ENCODE data around the gene RELA. TPM values are rescaled to one million over a fixed set of nuclear protein-coding genes. Genes with fewer than 3 reads are reported as not detected.
"Not testable (repeated sequence)": the region's sequence is repeated elsewhere in the genome, so short reads cannot be mapped to it uniquely, and the experiment has no call there.

RELA gene
- total and polyA plus RNA-seq, 8 donors: 29.8 to 46.6 (median 35.4) TPM

DNA sequence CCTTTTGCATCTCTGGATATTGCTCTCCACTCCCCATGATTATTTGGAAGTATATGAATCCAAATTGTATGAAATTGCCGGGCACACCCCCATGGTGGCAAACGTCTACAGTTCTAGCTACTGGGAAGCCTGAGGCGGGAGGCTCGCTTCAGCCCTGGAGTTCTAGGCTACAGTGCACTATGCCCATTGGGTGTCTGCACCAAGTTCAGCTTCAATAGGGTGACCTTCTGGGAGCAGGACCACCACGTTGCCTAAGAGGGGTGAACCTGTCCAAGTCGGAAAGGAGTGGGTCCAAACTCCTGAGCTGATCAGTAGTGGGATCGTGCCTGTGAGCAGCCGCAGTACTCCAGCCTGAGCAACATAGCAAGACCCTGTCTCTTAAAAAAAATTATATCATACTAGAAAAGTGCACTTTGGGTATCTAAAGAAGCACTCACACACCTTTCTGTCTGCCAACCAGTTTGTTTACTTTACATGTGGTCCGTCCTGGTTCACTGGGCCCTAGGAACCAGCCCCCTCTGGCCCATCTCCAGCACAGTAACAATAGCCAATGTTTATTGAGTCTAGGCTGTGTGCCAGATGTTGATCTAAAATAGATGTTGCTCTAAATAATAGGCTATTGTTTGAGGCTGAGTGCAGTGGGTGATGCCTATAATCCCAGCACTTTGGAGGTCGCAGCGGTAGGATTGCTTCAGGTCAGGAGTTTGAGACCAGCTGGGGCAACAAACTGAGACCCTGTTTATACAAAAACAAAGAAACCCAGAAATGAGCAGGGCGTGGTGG, 32.9 kb upstream of the RELA start:
- no peak for TF ChIP-seq CTCF (IDR thresholded peaks at IDR 0.05)
- ATAC-seq: peak; percentile 45 to 92 (median 86)
- Histone ChIP-seq H3K27me3 (no peaks in the 10 kb centered on the region), H3K9me3 (no peaks in the 10 kb centered on the region), H3K4me1 (peaks cover 0 to 7% (median 6%) of the 10 kb centered on the region in 3 donors), H3K4me3 (no peak overlapping the region), H3K36me3 (no peaks in the 10 kb centered on the region), H3K27ac (peak overlapping the region in 2 of 4 donors; percentile 12 to 39)
- FAIRE-seq: no peak
- intact Hi-C loops (cut with DNase I): no loop called here
- peak; percentile 69 to 77 (median 70) for DNase-seq
- whole genome bisulfite sequencing, 2 donors: 53 to 61% methylated on average over 12 of the region's 12 CpGs

DNA sequence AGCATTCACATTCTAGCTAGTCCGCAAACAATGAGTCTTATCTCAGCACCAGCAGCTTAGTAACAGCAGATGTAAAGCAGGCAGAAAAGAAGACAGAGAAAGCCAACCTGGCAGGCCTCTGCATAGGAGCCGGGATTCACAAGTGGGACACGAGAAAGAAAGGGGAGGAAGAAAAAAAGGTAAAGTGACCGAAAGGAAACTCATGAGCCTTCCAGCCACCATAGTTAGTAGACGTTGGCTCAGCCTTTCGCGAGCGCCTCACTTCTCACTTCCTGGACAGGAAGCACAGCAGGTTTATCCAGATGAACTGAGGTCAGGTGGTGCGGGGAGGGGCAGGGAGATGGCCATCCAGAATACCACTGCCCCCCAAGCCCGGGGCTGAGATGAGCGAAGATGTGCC, 29.7 kb upstream of the RELA start:
- no peak for FAIRE-seq
- 62 to 70% methylated on average over 11 of the region's 11 CpGs for WGBS, 2 donors
- ATAC-seq: peak in 2 of 4 donors; percentile 27 to 35
- peaks cover 0 to 7% (median 6%) of the 10 kb centered on the region in 3 donors for H3K4me1 ChIP-seq
- H3K4me3 ChIP-seq: no peak overlapping the region
- H3K36me3 ChIP-seq: no peaks in the 10 kb centered on the region
- H3K27ac ChIP-seq: no peak overlapping the region
- no peaks in the 10 kb centered on the region for H3K27me3 ChIP-seq
- no peak for DNase-seq
- no peaks in the 10 kb centered on the region for H3K9me3 ChIP-seq
- intact Hi-C loops (cut with DNase I): no loop called here
- no peak for TF ChIP-seq CTCF (IDR thresholded peaks at IDR 0.05)

GRCh38 chr11:65691847-65692246, 29.1 kb upstream of the RELA start:
- WGBS, 2 donors: 85 to 96% methylated on average over 8 of the region's 8 CpGs
- intact Hi-C loops (cut with DNase I); H3K27ac ChIP-seq: not testable (repeated sequence)

DNA sequence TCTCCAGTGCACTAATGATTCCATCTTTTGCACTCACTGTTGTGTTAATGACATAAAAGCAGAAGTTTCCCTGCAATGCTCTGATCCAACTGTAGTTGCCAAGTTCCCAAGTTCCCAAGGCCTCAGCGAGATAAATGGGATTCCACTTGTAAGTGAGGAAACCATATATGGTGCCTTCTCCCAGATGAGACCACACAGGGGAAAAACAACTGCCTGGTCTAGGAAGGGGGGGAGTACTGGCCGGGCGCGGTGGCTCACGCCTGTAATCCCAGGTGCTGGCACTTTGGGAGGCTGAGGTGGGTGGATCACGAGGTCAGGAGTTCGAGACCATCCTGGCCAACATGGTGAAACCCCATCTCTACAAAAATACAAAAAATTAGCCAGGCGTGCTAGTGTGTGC, 23.3 kb upstream of the RELA start:
- Histone ChIP-seq H3K9me3 (no peaks in the 10 kb centered on the region), H3K4me1 (no peaks in the 10 kb centered on the region), H3K36me3 (no peaks in the 10 kb centered on the region), H3K4me3 (no peak overlapping the region), H3K27ac (no peak overlapping the region), H3K27me3 (no peaks in the 10 kb centered on the region)
- FAIRE-seq (no peak), ATAC-seq (no peak), DNase-seq (no peak)
- 74 to 76% methylated on average over 8 of the region's 8 CpGs for WGBS, 2 donors
- intact Hi-C loops (cut with DNase I): no loop called here
- TF ChIP-seq CTCF (IDR thresholded peaks at IDR 0.05): no peak

More at GRCh38 chr11:65691847-65692246, 29.1 kb upstream of the RELA start:
- ATAC-seq, DNase-seq, H3K36me3 ChIP-seq, H3K9me3 ChIP-seq, H3K4me1 ChIP-seq, H3K4me3 ChIP-seq, H3K27me3 ChIP-seq, FAIRE-seq: not testable (repeated sequence)

- DNase-seq; H3K4me1 ChIP-seq; H3K36me3 ChIP-seq; H3K27ac ChIP-seq; ATAC-seq; H3K4me3 ChIP-seq; H3K9me3 ChIP-seq; FAIRE-seq; intact Hi-C loops (cut with DNase I); H3K27me3 ChIP-seq: not testable (repeated sequence)
- 73 to 84% methylated on average over 6 of the region's 6 CpGs for WGBS, 2 donors
These were observed 20.8 kb upstream of the RELA start for GRCh38 chr11:65683480-65683879.

DNA sequence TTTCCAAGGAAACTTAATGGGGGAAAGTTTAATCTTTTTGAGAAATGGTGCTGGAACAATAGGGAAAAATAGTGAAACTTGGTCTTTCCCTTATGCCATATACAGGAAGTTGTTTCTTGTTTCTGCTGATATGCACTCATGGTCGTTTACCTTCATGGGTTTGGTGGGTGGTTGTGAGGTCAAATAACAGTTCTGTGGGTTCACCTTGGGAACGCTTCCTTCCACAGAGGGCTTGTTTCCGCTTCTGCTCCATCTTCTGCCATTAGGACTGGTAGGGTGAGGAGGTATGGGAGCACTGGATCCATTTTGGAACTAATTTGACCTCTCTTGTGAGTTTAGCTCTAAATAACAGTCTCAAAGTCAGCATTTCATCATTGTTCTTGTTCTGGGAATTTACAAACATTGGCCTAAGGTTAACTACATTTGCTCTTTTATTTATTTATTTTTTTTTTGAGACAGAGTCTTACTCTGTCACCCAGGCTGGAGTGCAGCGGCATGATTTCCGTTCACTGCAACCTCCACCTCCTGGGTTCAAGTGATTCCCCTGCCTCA, 17.6 kb upstream of the RELA start:
- H3K27ac ChIP-seq: no peak overlapping the region
- H3K4me1 ChIP-seq: no peaks in the 10 kb centered on the region
- H3K36me3 ChIP-seq: no peaks in the 10 kb centered on the region
- TF ChIP-seq CTCF (IDR thresholded peaks at IDR 0.05): no peak
- ATAC-seq: no peak
- DNase-seq: no peak
- intact Hi-C loops (cut with DNase I): no loop called here
- no peaks in the 10 kb centered on the region for H3K9me3 ChIP-seq
- no peak overlapping the region for H3K4me3 ChIP-seq
- no peak for FAIRE-seq
- WGBS, 2 donors: 76 to 83% methylated on average over 5 of the region's 5 CpGs
- no peaks in the 10 kb centered on the region for H3K27me3 ChIP-seq

Measured in pancreas (tissue), 10 donors.